Psoas muscle (tissue), 8 donors: ENCODE measurements around the gene SNRNP27. TPM values are rescaled to one million over a fixed set of nuclear protein-coding genes. Genes with fewer than 3 reads are reported as not detected.
A peak's percentile ranks its signal among the peaks of the same experiment; 100 is the strongest.

Experiments used
- ATAC-seq, 4 donors: fragments of 200-7000 bp; cut with Tn5 transposase; one replicate each; pipeline ENCODE4 v1.9.1; 2020; ENCODE audit warnings: moderate library complexity in 3 of 4, mild to moderate bottlenecking in 2 of 4
- DNase-seq, 2 donors: peaks; one replicate each; pipeline ENCODE4 v3.0.0-alpha.2; 2020
- H3K27ac ChIP-seq: fragments of 200-600 bp; one replicate; pipeline ENCODE4 v1.8.0; 2022
- H3K27me3 ChIP-seq, 3 donors: fragments of 200-600 bp in 1 of 3; one replicate each; pipeline versions ENCODE4 v1.6.1 to v1.8.0; 2013 to 2022; ENCODE audit warnings: low read length in 2 of 3, mild to moderate bottlenecking in 2 of 3, moderate library complexity in 1 of 3; ENCODE audit not compliant: insufficient read depth in 3 of 3
- H3K36me3 ChIP-seq, 2 donors: fragments of 200-600 bp in 1 of 2; one replicate each; pipeline versions ENCODE4 v1.6.1 to v1.8.0; 2013 to 2022; ENCODE audit warnings: low read depth in 1 of 2, mild to moderate bottlenecking in 1 of 2, moderate library complexity in 1 of 2; ENCODE audit not compliant: insufficient read depth in 1 of 2
- H3K4me1 ChIP-seq: fragments of 200-600 bp; one replicate; pipeline ENCODE4 v1.8.0; 2022
- H3K4me3 ChIP-seq: fragments of 200-600 bp; one replicate; pipeline ENCODE4 v1.8.0; 2022; ENCODE audit warnings: mild to moderate bottlenecking
- H3K9me3 ChIP-seq: fragments of 200-600 bp; one replicate; pipeline ENCODE4 v1.8.0; 2022
- WGBS, 3 donors: extraction: QIAGEN DNeasy Blood & Tissue Kit; methylation state at CpG; one replicate each; pipeline versions ENCODE4 v1.1.6 to v1.1.7; 2013; 5-methylcytosine and 5-hydroxymethylcytosine counted together
- intact Hi-C, 2 donors: fragments of 100-400 bp; cut with DNase I; formaldehyde crosslinking; loops; one replicate each; pipeline versions ENCODE4 v1.11.0 to v1.14.2; 2022
- polyA plus RNA-seq, 3 donors: library from polyadenylated mRNA; stranded (reverse); fragments of 200-250 nt; gene quantifications; one replicate each; pipeline ENCODE4 v1.2.3, GENCODE V29; 2013
- total RNA-seq, 4 donors: library from RNA; stranded (reverse); fragmentation: NEBNext Ultra II Directional in 2 of 4; extraction: Animal tissue kit (Norgen Biotek cat#: 25700) in 2 of 4; gene quantifications; one replicate each; pipeline versions ENCODE4 v1.2.1 to v1.2.4, GENCODE V29; 2021 to 2023
- TF ChIP-seq, protein P1 (sequence below): fragments of 200-600 bp; IDR thresholded peaks from one replicate; pipeline ENCODE4 v1.8.0; 2022; ENCODE audit warnings: antibody characterized with exemption
- donor health status: healthy with polysubstance abuse.
- donor health status: DM: no; HTN: no; CAD: no; lungs with moderate emphysema.
- donor health status: Bipolar disorder and iron deficiency.
- donor health status: healthy.
- donor health status: DM: yes; HTN: yes; CAD: no.
- donor health status: DM: no; HTN: no; CAD: no.
- donor health status: DM: no; HTN: no; CAD: no.
- donor health status: DM: yes; HTN: yes; CAD: no.

Gene SNRNP27
- total and polyA plus RNA-seq, 7 donors = 75.9 to 215 (median 83.3) TPM

DNA sequence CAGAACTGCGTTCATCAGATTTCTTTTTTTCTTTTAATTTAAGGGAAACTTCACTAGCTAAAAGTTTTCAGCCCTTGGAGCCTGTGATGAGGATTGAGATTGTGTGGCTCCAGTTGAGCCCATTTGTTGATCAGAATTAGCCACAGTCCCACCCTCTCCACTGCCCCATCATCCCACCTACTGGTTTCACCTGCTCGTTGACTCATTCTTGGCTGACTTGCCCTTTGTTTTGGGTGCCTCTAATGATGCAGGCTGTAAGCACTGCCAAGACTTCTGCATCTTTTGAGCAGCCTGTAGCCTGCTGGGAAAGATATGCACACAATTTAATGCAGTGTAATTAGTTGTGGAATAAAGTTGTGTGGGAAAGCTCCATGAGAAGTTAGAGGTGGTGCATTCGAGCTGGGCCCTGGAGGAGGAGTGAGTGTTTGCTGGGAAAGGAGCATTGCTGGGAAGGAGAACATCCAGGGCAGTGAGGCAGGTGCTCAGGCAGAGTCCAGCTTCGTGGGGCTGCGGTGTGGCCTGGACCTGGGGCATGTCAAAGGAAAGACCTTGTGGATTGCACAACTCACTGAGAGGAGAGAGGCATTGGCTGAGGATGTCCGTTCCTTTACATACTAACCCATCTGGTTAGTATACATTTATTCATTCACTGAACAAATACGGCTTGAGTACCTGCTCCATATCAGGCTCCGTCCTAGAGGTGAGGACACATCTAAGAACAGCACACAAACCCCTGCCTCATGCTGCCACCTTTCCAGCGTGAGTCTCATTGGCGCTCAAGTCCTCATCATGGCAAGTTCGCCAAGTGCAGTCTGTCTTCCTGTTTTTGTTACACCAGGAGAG, 49.5 kb downstream of the SNRNP27 start:
- no peaks in the 10 kb centered on the region for H3K27me3 ChIP-seq
- no peak for DNase-seq
- peaks cover 5 to 55% of the 10 kb centered on the region in 2 donors for H3K36me3 ChIP-seq
- WGBS, 3 donors = 82 to 86% (median 84%) methylated on average over 11 of the region's 11 CpGs
- H3K4me1 ChIP-seq = no peaks in the 10 kb centered on the region
- H3K9me3 ChIP-seq = no peaks in the 10 kb centered on the region
- intact Hi-C loops = no loop called here
- H3K27ac ChIP-seq = no peak overlapping the region
- TF ChIP-seq, protein P1, sequence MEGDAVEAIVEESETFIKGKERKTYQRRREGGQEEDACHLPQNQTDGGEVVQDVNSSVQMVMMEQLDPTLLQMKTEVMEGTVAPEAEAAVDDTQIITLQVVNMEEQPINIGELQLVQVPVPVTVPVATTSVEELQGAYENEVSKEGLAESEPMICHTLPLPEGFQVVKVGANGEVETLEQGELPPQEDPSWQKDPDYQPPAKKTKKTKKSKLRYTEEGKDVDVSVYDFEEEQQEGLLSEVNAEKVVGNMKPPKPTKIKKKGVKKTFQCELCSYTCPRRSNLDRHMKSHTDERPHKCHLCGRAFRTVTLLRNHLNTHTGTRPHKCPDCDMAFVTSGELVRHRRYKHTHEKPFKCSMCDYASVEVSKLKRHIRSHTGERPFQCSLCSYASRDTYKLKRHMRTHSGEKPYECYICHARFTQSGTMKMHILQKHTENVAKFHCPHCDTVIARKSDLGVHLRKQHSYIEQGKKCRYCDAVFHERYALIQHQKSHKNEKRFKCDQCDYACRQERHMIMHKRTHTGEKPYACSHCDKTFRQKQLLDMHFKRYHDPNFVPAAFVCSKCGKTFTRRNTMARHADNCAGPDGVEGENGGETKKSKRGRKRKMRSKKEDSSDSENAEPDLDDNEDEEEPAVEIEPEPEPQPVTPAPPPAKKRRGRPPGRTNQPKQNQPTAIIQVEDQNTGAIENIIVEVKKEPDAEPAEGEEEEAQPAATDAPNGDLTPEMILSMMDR = no peak
- ATAC-seq = no peak
- no peak overlapping the region for H3K4me3 ChIP-seq

DNA sequence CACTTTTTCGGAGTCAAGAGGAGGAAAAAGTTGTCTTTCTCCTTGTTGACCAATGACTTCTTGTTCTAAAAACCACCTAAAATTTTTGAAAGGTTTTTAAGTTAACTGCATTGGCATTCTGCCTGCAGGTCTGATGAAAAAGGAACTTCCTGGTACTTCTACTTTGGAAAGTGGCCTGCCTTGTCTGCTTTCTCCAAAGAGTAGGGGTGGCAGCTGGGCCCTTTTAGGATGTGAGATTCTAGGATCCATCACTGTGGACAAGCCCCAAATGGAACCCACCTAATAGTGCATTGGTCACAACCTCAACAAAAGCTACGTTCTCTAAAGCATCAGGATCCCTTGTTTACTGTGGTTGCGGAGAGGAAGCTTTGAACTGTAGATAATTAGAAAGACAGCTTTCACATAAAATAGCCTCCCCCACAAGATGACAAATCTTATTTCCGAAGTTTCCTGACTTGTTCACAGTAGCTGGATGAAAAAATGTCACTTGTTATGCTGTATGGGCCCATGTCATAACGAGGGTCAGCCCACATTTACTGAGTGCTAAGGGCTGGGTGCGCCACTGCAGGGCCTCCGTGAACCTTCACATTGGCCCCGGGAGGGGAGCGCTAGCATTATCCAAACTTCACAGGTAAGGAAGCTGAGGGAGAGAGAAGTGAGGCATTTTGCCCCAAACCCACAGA, 50.2 kb downstream of the SNRNP27 start:
- WGBS, 3 donors = 74 to 80% (median 76%) methylated on average over 9 of the region's 9 CpGs
- Histone ChIP-seq H3K27ac (no peak overlapping the region), H3K9me3 (no peaks in the 10 kb centered on the region), H3K36me3 (peaks cover 5 to 48% of the 10 kb centered on the region in 2 donors), H3K27me3 (peaks cover 0 to 2% (median 0%) of the 10 kb centered on the region in 3 donors), H3K4me3 (no peak overlapping the region), H3K4me1 (no peaks in the 10 kb centered on the region)
- TF ChIP-seq, protein P1 = no peak
- DNase-seq (no peak), ATAC-seq (no peak)
- intact Hi-C loops = no loop called here

DNA sequence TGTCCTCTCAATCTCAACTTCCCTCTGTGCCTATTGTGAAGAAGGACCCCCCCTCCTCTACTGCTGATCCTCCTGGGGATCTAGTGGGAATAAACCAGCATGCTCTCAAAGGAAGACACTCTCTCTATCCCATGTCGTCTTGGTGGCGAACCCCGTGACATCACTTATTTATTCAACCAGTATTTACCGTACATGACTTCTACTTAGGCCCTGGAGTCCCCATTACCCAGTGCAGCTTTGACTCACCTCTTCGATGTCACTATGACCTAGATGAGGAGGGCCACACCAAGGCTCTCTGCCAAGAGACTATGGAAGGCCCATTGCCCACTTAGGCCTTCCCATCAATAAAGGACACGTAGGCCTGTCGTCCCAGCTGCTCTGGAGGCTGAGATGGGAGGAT, 51.0 kb downstream of the SNRNP27 start:
- DNase-seq (no peak), ATAC-seq (no peak)
- TF ChIP-seq, protein P1 = no peak
- H3K27me3 ChIP-seq = peaks cover 0 to 2% (median 0%) of the 10 kb centered on the region in 3 donors
- H3K27ac ChIP-seq = no peak overlapping the region
- no peaks in the 10 kb centered on the region for H3K4me1 ChIP-seq
- no peak overlapping the region for H3K4me3 ChIP-seq
- WGBS, 3 donors = 89 to 95% (median 93%) methylated on average over 7 of the region's 7 CpGs
- H3K9me3 ChIP-seq = no peaks in the 10 kb centered on the region
- intact Hi-C loops = no loop called here
- peaks cover 4 to 40% of the 10 kb centered on the region in 2 donors for H3K36me3 ChIP-seq

DNA sequence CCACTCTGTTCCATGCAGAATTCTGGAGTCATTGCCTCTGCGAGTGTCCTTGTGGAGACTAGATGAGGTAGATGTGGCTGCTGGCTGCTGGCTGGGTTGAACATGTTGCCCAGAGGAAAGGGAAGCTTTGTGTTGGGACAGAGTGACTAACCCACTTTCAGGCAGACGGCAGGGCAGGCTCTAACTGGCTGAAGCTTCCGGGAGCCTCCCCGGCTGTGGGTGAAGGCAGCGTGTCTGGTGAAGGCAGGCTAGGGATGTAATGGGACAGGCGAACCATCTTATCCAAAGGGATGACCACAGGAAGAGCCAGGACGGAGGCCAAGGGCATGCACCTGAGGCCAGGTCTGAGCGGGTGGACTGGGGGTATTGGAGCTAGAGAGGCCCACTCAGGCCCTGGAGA, 51.7 kb downstream of the SNRNP27 start:
- Histone ChIP-seq H3K9me3 (no peaks in the 10 kb centered on the region), H3K36me3 (peaks cover 0 to 33% of the 10 kb centered on the region in 2 donors), H3K4me3 (no peak overlapping the region), H3K27ac (no peak overlapping the region), H3K27me3 (peaks cover 0 to 2% (median 0%) of the 10 kb centered on the region in 3 donors), H3K4me1 (no peaks in the 10 kb centered on the region)
- intact Hi-C loops = no loop called here
- 87 to 97% (median 87%) methylated on average over 8 of the region's 8 CpGs for WGBS, 3 donors
- ATAC-seq = peak in 1 of 4 donors; percentile 27
- TF ChIP-seq, protein P1 = no peak
- no peak for DNase-seq
